IPS-NIHi11 (cell line): ENCODE results near the gene RAD51B.
A peak's percentile ranks its signal among the peaks of the same experiment; 100 is the strongest.
"Not testable (repeated sequence)": the region's sequence is repeated elsewhere in the genome, so short reads cannot be mapped to it uniquely, and the experiment has no call there.

ENCODE experiments used
- DNase-seq: peaks from one replicate; pipeline ENCODE4 v3.0.0; 2012; ENCODE audit warnings: mixed read lengths, low spot score

Gene RAD51B

DNA sequence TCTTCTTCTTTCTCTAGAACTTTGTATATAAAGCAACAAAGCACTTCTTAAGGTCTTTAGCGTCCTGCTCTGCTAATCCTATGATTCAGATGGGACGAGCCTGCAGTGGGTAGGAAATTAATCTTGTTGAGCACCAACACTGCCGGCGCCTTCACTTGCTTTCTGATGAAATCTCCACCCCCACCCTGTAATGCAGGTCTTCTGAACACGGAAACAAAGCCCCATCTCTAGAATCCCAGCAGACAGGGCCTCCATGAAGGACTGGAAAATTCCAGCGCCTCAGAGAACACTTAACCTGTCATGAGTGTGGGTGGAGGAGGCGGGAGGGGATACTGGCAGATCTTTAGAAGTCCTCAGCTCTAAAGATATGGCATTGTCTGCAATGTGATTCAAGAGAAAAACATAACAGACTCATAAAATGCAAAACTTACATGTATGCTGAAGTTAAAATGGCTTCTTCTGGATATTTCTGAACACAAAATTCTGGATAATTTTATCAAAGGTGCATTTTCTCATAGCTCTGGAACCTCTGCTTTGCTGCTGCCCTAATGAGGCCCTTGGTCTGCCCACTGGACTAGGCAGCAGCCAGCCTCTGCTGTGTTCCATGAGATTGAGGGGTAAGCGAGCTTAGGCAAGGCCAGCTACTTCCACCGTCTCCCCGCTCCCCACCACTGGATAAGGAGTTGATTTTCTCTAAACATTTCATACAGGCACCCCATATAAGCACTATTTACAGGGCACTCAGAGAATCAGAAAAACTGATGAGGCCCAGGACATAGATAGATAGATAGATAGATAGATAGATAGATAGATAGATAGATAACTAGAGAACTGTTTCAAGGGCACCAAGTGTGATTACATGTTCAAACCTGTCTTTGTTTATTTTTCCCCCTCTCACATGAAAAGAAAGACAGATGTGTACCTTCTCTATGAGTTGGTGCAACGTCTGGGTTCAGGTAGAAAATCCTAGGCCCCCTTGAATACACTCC is 930.2 kb downstream of the RAD51B start:
- DNase-seq, result no peak

DNA sequence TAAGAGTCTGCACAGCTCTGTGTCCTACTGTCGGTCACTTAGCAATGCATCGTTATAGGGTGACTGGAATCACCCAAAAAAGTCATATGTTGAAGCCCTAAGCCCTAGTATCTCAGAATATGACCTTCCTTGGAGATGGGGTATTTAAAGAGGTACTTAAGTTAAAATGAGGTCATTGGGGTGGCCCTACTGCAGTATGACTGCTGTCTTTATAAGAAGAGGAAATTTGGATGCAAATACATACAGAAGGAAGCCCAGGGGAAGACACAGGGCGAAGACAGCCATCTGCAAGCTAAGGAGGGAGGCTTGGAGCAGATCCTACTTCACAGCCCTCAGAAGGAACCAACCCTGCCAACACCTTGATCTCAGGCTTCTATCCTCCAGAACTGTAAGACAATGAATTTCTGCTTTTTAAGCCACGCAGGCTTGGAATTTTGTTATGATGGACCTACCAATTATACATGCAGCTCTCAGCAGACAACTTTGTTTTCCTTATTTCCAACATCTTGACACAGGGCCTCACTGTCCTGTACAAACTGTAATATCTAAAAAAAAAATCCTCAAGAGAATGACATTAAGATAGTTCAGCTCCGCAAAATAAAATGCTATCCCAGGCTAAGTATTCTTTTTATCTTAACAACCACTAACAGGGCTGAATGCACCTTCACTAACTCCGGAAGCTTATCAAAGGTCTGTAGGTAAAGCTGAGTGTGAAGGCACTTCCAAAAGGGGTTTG is 932.9 kb downstream of the RAD51B start:
- no peak for DNase-seq

GRCh38 chr14:68753690-68754089 is 934.1 kb downstream of the RAD51B start:
- DNase-seq, result no peak

DNA sequence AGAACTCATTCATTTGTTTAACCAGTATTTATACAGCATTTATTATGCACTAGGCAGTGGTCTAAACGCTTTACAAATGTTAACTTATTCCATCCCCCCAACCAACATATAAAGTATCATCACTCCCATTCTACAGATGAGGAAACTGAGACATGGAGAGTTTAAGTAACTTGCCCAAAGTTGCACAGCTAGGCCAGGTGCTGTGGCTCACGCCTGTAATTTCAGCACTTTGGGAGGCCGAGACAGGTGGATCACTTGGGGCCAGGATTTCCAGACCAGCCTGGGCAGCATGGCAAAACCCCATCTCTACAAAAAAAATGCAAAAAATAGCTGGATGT is 935.4 kb downstream of the RAD51B start:
- no peak for DNase-seq

GRCh38 chr14:68756000-68756481 is 936.5 kb downstream of the RAD51B start:
- no peak for DNase-seq

- no peak for DNase-seq
These were observed 937.2 kb downstream of the RAD51B start for GRCh38 chr14:68756734-68757133.

DNA sequence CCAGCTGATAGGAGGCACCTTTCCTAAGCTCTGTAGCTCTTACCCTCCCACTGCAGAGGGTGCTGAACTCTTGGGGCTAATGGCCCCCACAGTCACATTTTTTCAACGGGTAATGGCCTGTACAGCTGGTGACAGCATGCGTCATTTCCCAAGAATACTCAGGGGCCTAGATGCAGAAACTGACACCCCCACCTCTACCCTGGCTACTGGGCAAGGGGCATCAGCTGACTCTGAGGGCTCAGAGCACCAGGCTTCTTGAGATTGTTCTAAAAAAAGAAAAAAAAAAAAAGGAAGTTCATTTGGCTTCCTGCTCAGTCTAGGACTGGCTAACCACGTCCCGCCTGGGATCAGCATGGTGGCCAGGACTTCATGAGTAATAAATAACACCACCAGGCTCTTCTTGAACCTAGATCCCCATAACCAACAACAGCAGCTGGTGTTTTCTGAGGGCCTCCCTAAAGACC is 938.1 kb downstream of the RAD51B start:
- no peak for DNase-seq

- no peak for DNase-seq
These were observed 938.7 kb downstream of the RAD51B start for GRCh38 chr14:68758301-68758700.

DNA sequence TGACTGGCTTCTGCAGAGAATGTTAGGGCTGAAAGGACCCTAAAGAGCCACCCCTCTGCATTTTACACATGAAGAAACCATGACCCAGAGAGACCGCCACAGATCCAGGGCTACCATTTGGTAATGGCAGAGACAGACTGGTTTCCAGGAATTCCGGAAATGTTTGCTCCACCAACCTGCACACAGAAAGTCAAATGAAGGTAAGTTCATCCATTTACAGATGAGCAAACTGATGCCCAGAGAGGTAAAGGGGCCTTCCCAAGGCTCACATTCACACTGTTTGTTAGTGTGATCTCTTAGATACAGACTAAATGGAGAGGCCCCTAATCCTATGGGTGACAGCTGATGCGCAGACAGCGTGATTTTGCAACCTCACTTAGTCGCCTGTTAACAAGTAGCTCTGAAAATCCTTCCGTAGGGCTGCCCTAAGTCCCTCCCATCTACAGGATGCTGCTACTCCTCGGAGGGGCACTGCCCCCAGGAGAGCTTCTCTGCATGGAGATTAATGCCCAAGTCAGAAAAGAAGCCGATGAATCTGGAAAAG is 939.5 kb downstream of the RAD51B start:
- DNase-seq, result no peak

- no peak for DNase-seq
These were observed 940.4 kb downstream of the RAD51B start for GRCh38 chr14:68759937-68760336.

DNA sequence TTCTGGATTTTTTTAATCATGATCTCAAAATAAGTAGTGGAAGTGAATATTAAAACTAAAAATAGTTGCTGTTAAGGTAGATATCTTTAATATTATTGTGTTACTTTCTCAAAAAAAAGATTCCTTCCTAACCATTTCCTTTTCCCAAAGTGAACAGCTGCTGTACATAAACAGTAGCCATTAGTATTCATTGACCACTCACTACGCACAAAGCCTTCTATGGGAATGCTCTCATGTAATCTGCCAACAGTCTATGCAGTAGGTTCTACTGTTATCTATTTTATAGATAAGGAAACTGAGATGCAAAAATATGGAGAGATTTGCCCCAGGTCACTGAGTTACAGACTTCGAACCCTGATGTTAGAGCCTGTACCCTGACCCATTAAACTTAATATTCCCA is 941.2 kb downstream of the RAD51B start:
- DNase-seq, result no peak

- DNase-seq, result no peak
These were observed 941.8 kb downstream of the RAD51B start for GRCh38 chr14:68761391-68761790.

- peak; percentile 86 for DNase-seq
These were observed 943.6 kb downstream of the RAD51B start for GRCh38 chr14:68762953-68763764.

DNA sequence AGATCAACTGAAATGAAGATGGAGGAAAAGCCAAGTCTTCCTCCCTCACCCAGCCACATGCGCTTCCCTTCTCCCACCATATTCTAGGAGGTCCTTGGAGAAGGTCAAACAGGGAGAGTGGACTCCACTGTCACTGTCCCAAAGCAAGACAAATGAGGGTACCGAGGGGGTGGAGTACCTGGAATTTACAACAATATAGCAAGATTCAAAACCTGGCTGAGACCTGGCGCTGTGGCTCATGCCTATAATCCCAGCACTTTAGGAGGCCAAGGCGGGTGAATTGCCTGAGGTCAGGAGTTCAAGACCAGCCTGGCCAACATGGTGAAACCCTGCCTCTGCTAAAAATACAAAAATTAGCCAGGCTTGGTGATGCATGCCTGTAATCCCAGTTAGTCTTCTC is 944.3 kb downstream of the RAD51B start:
- DNase-seq, result not testable (repeated sequence)

DNA sequence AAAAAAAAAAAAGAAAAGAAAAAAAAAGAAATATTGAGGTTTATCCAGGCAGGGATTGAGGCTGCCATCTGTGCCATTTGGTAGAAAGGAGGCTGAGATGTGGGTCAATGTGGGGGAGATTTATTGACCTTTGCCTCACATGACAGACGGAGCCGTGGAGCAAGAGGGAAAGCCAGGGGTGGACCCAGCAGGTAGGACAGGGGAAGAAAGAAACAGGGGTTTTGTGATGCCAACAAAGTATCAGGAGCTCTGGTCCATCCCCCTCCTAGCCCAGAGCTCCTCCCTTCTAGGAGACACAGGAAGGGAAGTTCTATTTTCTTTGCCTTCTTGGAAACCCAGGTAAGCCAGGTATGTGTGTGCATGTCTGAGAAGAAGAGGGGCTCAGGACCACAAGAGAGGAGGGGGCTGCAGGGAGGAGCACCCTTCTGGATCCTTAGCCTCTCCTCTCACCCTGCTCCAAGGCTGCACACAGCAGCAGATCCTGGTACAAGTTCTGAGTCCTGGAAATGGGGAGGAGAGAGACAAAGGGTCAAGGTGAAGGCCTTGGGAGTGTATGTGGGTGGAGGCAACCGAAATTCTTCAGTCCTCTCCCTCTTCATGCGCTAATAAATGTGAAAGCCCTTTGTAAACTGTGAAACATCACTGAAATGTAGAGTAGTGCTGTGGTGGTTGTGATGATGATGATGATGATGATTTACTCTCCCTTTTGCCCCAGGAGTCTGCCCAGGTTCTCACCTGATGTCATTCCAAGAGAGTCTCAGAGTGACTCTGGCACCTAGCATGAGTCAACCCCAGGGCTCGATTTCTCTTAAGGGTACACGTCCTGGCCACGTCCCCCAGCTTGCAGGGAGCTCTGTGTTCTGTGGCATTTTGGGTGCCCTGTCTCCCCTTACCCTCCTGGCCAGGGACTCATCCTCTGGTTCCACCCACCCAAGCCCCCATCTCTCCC is 947.0 kb downstream of the RAD51B start:
- DNase-seq, result peak; percentile 27

DNA sequence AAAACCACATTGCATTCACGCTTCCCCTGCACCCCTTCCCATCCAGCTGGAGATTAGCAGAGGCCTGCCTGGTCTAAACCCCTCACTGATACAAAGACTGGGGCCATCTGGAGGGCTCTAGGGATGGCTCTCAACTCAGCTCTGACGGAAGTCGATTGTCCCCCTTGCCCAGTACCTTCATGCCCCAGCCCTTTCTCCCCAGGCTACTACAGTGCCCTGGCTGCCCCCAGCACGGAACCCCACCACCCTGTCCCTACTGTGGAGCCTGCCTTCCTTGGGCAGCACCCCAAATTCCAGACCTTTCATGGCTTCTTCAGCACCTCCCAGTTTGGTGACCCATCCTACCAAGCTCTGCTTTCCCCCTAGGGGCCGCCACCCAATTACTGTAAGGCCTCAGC is 947.7 kb downstream of the RAD51B start:
- no peak for DNase-seq

DNA sequence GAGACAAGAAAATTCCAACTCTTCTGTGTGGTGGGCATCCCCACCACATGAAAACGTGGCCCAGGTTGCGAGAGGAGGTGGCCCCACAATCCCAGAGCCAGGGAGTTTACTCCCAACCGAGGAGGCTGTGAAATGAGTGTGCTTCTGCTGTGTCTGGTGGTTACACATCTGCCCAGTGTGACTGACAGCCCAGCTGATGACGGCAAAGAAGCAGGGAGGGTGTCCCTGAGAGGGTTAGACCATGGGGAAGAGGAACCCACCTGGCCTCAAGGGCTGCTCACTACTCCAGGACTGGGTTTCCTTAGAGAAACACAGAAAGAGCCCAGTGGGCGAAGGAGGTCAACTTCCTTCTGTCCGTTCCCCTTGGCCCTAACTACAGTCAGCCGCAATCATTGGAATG is 948.7 kb downstream of the RAD51B start:
- DNase-seq, result no peak

GRCh38 chr14:68770051-68770450 is 950.5 kb downstream of the RAD51B start:
- DNase-seq, result no peak

DNA sequence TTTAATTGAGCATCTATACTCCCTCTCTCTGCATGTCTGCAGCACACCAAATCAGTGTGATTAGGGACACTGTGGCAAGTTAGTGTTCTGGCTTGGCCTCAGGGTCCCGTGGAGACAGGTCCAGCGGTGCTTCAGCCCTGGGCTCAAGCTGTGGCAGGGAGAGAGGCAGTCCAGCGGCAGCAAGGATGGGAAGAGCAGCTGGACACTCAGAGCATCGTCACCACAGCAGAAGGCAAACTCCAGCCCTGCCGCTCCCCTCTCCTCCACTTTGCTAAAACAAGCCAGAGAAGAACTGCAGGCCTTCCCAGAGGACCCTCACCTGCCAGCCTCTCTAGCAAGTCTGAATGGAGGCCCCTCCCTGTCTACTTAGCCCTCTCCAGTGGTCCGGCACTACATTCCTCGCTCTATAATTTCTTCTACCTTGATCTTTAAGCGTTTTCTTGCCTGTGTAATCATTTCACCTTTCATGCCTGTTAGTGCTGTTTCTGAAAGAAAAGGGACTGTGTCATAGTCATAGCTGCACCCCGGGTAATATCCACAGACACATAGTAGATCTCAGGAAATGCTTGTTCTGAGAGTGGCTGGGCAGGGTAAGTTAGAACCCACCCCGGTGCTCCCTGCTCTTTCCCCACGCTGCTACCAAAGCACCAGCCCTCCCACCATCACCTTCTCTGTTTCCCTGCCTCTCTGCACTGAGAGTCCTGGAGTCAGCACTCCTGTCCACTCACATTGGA is 951.1 kb downstream of the RAD51B start:
- DNase-seq, result no peak

- no peak for DNase-seq
These were observed 952.1 kb downstream of the RAD51B start for GRCh38 chr14:68771631-68772030.
